GM18867 (cell line): ENCODE measurements around the gene CSTB.
"Not testable (repeated sequence)": the region's sequence is repeated elsewhere in the genome, so short reads cannot be mapped to it uniquely, and the experiment has no call there.

Experiments
- ATAC-seq: cut with Tn5 transposase; IDR thresholded peaks from one replicate; pipeline ENCODE4 v1.9.1; 2021; ENCODE audit warnings: mild to moderate bottlenecking, moderate library complexity; ENCODE audit not compliant: unreplicated experiment

CSTB gene, protein sequence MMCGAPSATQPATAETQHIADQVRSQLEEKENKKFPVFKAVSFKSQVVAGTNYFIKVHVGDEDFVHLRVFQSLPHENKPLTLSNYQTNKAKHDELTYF

GRCh38 chr21:43775795-43776430, at the start of gene CSTB:
Gene CSTB, minus strand, starts transcription at chr21:43776308. Its CDS starts 39 bp downstream, at chr21:43776269.
- ATAC-seq, result peak; percentile 74

DNA sequence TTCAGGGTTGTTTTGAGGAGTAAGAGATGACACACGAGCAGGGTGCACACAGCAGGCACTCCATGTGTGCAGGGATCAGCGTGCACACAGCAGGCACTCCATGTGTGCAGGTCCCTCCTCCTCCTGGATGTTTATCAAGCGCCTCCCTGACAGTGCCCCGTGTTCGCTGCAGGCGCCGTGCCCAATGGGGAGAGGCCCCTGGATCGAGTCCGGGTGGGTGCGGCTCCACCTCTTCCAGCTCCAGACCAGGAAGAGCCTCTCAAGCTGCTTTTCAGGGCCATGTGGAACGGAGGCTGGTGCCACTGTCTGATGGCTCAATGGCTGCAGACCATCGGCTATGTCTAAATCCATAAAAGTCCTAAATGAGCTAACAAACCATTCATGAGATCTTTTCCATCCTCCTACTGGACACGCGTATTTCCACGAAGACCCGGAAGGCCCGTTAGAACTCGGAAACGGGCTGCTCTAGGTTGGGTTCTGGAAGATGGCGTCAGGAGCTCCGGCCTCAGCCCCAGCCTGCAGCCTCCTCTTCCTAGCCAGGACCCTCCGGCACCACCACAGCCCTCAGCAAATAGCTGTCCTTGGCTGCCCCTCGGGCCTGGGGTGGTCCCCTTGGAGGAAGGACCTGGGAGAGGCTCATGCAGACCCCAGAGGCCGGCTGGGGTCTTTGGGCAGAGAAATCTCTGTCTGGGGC, 49.3 kb upstream of the CSTB start:
- no peak for ATAC-seq

GRCh38 chr21:43824333-43825241, 48.5 kb upstream of the CSTB start:
- no peak for ATAC-seq

GRCh38 chr21:43822741-43823140, 46.6 kb upstream of the CSTB start:
- not testable (repeated sequence) for ATAC-seq

DNA sequence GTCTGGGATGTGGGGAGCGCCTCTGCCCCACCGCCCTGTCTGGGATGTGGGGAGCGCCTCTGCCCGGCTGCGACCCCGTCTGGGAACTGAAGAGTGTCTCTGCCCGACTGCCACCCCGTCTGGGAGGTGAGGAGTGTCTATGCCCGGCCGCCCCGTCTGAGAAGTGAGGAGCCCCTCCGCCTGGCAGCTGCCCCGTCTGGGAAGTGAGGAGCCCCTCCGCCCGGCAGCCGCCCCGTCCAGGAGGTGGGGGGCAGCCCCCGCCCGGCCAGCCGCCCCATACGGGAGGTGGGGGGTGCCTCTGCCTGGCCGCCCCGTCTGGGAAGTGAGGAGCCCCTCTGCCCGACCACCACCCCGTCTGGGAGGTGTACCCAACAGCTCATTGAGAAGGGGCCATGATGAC, 46.1 kb upstream of the CSTB start:
- ATAC-seq, result not testable (repeated sequence)

DNA sequence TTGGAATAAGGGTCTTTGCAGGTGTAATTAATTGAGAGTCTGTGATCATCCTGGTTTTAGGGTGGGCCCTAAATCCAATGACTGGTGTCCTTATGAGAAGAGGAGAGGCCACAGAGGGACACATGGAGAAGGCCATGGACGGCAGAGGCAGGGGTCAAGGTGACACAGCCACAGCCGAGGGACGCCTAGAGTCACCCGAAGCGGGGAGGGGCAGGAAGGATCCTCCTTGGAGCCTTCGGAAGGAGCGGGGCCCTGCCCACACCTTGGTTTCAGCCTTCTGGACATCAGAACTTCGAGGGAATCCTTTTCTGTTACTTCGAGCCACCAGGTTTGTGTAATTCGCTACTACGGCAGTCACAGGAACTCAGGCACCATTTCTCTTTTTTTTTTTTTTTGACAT, 44.4 kb upstream of the CSTB start:
- no peak for ATAC-seq

- ATAC-seq, result no peak
Measured at GRCh38 chr21:43819511-43820405, 43.6 kb upstream of the CSTB start.

GRCh38 chr21:43818685-43819084, 42.6 kb upstream of the CSTB start:
- no peak for ATAC-seq

DNA sequence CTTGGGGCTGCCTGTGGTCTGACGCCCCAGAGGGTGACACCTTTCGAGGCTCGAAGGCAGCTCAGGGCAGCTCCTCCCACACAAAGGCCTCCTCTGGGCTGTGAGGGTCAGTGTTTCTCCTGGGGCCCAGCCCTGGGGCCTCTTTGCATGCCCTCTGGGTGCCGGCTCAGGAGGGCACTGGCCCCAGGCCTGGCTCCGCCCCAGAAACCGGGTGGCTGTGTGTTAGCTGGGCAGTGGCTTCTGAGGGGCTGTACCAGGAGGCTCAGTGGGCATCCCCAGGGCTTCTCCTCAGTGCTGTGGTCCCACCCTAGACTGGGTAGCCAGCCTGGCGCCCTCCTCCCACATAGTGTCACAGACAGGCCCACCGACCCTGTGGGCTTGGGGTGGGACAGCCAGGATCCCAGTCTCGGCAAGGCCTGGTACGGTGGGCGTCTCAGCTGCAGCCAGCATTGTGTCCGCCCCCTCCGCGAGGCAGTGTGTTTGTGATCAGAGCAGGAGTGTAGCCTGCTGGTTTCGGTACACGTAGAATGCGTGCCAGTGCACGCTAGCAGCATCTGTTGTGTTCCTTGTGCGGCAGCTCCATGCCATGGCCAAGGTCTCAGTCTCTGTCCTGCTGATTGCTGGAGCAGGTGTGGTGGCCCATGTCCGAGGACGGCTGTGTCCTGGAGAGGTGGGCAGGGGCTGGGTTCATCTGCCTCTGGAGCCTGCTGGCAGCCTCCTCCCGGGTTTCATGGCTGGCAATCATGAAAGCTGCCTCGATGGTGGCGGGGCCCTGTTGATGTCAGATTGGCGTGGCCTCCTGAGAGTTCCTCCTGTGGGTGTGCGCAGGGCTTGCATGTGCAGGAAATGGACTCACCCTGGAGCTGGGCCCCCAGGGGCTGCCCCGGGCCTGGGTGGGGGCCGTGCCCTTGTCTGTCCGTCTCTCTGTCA, 41.3 kb upstream of the CSTB start:
- no peak for ATAC-seq

GRCh38 chr21:43816611-43817071, 40.5 kb upstream of the CSTB start:
- no peak for ATAC-seq

- no peak for ATAC-seq
Measured at GRCh38 chr21:43815991-43816390, 39.9 kb upstream of the CSTB start.

DNA sequence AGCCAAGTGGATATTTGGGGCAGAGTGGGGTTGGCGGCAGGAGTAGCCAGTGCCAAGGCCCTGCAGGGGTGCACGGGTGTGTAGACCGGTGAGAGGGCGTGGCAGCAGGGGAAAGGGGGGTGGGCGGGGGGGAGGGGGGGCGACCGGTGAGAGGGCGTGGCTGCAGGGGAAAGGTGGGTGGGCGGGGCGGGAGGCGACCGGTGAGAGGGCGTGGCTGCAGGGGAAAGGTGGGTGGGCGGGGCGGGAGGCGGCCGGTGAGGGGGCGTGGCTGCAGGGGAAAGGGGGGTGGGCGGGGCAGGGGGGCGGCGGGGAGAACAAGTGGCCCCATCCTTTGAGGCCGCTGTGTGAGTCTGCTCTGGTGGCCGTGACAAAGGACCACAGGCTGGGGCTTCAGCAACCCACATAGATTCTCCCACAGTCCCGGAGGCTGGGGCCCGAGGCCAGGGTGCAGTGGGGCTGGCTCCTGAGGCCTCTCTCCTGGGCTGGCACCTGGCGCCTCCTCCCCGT, 39.1 kb upstream of the CSTB start:
- no peak for ATAC-seq

DNA sequence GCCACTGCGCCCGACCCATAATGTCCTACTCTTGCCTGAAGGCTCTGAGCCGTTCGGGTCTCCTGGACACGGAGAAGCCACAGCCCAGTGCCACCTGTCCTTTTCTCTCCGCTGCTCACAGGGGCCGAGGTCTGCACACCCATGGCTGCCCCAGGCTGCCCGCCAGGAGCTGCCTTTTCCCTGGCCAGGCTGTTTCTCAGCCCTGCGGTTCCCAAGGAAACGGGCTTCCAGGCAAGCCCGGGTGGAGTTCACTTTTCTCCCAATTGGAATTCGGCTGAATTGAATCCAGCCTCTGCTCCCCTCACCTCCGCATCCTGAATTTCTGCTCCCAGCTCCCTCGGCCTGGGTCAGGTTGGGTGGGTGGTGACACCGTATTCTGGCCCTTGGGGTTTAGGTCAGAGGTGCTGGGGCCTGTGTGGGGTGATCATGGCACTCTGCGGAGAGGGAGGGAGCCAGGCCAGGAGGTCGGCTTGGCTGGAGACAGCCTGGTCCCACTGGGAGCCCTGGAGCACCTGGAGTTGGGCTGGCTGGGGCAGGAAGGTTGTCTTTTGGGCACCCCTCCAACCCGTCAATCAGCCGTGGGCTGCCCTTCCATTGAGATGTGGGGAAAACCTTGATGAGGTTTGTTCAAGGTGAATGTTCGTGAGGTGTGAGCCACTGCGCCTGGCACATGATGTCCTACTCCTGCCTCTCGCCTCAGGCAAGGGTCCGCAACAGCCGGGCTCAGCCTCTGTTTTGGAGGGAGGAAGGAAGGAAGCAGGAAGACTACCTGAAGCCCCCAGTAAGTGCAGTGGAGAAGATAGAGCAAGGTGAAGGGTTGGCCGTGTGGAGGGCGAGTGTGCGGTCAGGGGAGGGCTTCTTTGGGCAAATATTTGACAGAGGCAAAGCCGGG, 38.4 kb upstream of the CSTB start:
- no peak for ATAC-seq

DNA sequence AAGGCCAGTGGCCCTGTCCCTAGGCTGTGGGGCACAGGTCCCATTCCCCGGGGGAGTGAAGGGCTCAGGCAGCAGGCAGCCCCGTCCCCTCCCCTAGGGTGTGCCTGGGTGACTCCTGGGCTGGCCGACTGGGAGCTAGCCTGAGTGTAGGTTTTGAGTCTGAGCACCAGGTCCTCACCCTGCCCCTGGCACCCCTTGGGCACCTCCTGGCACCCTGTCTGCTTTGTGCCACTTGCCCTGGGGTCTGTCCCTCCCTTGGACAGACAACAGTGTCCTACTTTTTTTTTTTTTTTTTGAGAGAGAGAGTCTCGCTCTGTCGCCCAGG, 37.5 kb upstream of the CSTB start:
- no peak for ATAC-seq

GRCh38 chr21:43812957-43813655, 37.0 kb upstream of the CSTB start:
- ATAC-seq, result no peak

- ATAC-seq, result no peak
Measured at GRCh38 chr21:43812139-43812821, 36.2 kb upstream of the CSTB start.
